GM21528 (cell line): ENCODE measurements around the gene PLEKHA5.

Experiments used
- ATAC-seq: cut with Tn5 transposase; IDR thresholded peaks from one replicate; pipeline ENCODE4 v1.9.1; 2021; ENCODE audit warnings: mild to moderate bottlenecking, moderate library complexity; ENCODE audit not compliant: unreplicated experiment, low FRiP score

PLEKHA5 gene

GRCh38 chr12:19198272-19198671 is 68.7 kb downstream of the PLEKHA5 start:
- ATAC-seq = no peak

DNA sequence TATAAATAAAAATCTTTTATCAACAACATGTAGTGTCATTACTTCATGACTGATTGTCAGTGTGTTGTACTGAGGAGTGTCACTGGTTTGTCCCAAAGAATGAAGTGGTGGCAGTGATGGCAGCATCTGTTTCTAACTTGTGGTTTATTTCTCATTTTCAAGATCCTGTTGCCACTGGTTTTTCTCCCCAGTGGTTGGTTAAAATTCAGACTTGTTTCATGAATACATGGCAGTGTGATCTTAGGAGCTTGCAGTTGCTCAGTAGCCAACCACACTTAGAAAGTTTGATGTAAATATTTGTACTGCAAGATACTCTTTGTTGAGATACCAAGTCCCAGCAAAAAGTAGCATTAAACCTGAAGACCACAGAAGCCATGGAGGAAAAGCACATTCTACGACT is 69.8 kb downstream of the PLEKHA5 start:
- ATAC-seq = no peak

- no peak for ATAC-seq
Measured at GRCh38 chr12:19200261-19200660, 70.7 kb downstream of the PLEKHA5 start.

GRCh38 chr12:19201661-19202060 is 72.1 kb downstream of the PLEKHA5 start:
- ATAC-seq = no peak

- no peak for ATAC-seq
Measured at GRCh38 chr12:19203013-19203412, 73.5 kb downstream of the PLEKHA5 start.

- no peak for ATAC-seq
Measured at GRCh38 chr12:19203539-19204506, 74.3 kb downstream of the PLEKHA5 start.

GRCh38 chr12:19205120-19205519 is 75.6 kb downstream of the PLEKHA5 start:
- no peak for ATAC-seq

DNA sequence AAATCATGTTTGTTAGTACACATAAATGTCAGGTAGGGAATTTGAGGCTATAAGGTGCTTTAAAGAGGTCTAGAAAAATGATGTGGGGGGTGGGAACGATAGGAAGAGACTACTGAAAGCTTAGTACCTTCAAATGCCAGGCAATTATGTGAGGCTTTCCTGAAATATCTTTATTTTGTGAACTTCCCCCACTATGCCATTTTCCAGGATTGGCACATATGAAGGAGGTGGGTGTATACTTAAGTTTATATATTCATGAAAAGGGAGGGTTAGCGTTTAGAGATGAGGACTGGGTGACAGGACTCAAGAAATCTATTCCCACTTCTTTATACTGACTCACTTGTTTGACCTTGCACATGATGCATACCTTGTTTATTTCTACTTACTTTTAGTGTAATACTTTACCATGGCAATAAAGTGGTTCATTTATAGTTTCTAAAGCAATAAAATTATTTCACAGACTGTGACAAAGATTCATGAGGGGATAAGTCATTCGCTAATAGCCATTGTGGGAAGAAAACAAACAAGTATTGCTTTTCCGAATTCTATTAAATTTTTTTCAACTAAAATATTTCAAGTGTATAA is 77.1 kb downstream of the PLEKHA5 start:
- no peak for ATAC-seq

DNA sequence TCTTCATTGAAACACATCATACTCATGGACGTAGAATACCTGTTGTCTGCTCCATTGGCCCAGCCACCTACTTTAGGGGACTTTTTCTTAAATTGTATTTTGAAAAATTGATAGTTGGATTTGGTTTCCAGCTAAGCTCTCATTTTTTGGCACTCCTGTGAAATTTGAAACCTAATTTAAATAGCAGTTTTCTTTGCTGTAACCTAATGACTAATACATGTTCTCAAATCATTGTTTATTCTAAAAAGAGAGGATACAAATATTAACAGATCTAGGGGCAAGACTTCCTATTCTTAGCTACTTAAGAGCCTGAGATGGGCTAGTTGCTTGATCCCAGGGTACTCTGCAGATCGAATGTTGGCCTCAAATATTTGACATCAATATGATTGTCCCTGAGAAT is 78.9 kb downstream of the PLEKHA5 start:
- no peak for ATAC-seq

- no peak for ATAC-seq
Measured at GRCh38 chr12:19209661-19210060, 80.1 kb downstream of the PLEKHA5 start.

GRCh38 chr12:19211802-19212201 is 82.3 kb downstream of the PLEKHA5 start:
- no peak for ATAC-seq

GRCh38 chr12:19212245-19212644 is 82.7 kb downstream of the PLEKHA5 start:
- no peak for ATAC-seq

DNA sequence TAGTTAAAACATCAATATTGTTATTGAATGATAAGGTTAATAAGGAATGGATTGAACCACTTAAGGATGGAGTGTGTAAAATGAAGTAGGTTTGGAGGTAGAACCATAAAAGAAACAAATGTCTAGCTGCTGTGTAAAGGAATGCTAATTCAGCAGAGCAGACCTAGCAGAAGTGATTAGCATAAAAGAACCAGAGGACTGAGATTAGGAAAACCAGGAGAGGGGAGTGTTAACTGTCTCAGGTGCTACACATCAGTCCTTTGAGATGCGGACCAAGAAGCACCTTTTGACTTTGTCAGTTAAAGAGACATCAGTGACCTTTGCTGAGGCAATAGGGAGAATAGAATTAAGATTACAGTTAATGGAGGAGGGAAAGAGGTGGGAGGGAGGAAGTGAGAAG is 84.5 kb downstream of the PLEKHA5 start:
- no peak for ATAC-seq

DNA sequence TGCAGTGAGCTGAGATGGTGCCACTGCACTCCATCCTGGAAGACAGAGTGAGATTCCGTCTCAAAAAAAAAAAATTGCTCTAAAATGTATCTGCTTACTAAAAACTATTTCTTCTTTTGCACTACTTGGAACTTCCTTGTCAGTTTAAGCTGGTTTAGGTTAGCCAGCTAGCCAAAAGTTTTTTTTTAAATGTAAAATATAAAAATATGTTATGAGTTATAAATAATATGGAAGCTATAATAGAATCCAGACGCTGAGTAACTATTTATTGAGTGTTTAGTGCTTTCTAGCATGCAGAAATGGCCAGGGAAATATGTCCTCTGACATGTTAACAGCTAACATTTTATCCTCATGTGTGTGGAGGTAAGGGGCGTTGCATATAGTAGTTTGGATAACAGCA is 85.6 kb downstream of the PLEKHA5 start:
- ATAC-seq = no peak

- ATAC-seq = no peak
Measured at GRCh38 chr12:19217446-19217845, 87.9 kb downstream of the PLEKHA5 start.

DNA sequence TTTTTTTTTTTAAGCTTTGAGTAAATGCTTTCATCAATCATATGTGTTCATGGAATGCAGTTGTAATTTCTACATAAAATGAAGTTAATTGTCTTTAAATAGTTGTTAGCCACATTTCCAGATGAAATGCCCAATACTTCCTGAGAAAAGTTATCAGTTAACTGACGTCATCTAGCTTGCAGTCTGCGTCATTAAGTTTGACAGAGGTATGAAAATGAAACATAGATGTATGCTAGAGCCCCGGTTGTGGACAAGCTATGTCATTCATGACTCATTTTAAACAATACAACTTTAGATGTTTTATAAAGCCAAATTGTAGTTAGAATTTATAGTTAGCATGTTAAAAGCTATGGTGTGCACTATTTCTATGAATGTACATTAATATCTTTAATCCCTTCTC is 90.7 kb downstream of the PLEKHA5 start:
- no peak for ATAC-seq

DNA sequence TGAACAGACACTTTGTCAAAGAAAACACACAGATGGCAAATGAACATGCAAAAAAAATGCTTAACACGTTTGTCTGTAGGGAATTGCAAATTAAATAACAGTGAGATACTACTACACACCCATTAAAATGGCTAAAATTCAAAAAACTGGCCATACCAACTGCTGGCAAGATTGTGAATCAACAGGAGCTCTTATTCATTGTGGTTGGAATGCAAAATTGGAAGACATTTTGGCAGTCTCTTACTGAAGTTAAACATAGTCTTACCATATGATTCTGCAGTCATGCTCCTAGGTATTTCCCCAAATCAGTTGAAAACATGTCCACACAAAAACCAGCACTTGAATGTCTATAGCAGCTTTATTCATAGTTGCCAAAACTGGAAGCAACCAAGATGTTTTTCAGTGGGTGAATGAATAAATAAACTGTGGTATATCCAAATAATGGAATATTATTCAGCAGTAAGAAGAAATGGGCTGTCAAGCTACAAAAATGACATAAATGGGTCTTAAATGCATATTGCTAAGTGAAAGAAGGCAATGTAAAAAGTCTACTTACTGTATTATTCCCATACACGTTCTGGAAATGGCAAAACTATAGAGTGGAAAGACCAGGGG is 91.4 kb downstream of the PLEKHA5 start:
- no peak for ATAC-seq

GRCh38 chr12:19222558-19222957 is 93.0 kb downstream of the PLEKHA5 start:
- no peak for ATAC-seq

GRCh38 chr12:19223018-19223417 is 93.5 kb downstream of the PLEKHA5 start:
- no peak for ATAC-seq

DNA sequence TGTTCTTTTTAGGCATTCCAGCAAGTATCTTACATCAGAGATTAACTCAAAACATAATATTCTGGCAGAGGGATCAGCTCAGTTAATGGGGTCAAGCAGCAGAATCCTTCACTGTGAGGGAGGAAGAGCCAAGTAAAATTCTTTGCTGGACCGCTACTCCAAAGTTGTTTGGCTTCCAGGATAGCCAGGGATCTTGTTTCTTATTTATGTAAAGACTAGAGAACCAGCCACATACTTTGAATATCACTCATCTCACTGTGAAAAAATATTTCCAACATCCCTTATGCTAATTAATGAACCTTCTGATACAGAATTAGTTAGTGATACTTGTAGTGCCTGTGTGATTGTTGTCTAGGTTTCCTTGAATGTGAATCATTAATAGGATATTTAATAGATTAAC is 94.2 kb downstream of the PLEKHA5 start:
- no peak for ATAC-seq

- ATAC-seq = no peak
Measured at GRCh38 chr12:19224746-19225145, 95.2 kb downstream of the PLEKHA5 start.
